IMR-90 (cell line): ENCODE measurements around the gene ETFA. TPM values are rescaled to one million over a fixed set of nuclear protein-coding genes. Genes with fewer than 3 reads are reported as not detected.

Experiments used
- ATAC-seq: fragments of 200-7000 bp; cut with Tn5 transposase; 2 replicates; pipeline ENCODE4 v1.9.1; 2020; ENCODE audit warnings: low read depth, mild to moderate bottlenecking, moderate library complexity
- BruUV-seq: library from RNA; stranded (reverse); fragments of 400-500 nt; replicated peaks from 2 replicates; lab custom pipeline; 2021; lab: Mats Ljungman, UMichigan
- CTCF ChIA-PET: fragments of 300-600 bp; formaldehyde crosslinking; extraction: SDS; loops from one replicate; lab custom pipeline; 2021; ENCODE audit warnings: antibody characterized with exemption; lab: Yijun Ruan, JAX
- POLR2A ChIA-PET: fragments of 300-600 bp; sonication (Branson Sonifier 250); formaldehyde crosslinking; loops from one replicate; lab custom pipeline; 2022; ENCODE audit warnings: antibody characterized with exemption; ENCODE audit not compliant: unreplicated experiment; lab: Charles Lee
- DNase-seq: peaks from one replicate; pipeline ENCODE4 v3.0.0; 2013
- H2AFZ ChIP-seq: replicated peaks from 2 replicates; pipeline ENCODE3; 2013; ENCODE audit warnings: low read length, mild to moderate bottlenecking; ENCODE audit not compliant: poor library complexity
- H2AK5ac ChIP-seq: 2 replicates; pipeline ENCODE4 v1.6.1; 2013; ENCODE audit warnings: low read depth, low read length, inconsistent platforms
- H2AK9ac ChIP-seq: replicated peaks from 2 replicates; pipeline ENCODE3; 2013; ENCODE audit warnings: mild to moderate bottlenecking, low read depth, low read length, moderate library complexity; ENCODE audit not compliant: poor library complexity
- H2BK120ac ChIP-seq: 2 replicates; pipeline ENCODE4 v1.6.1; 2013; ENCODE audit warnings: low read depth, low read length, inconsistent platforms
- H2BK15ac ChIP-seq: 3 replicates; pipeline ENCODE4 v1.6.1; 2013; ENCODE audit warnings: low read depth, low read length, inconsistent platforms
- H2BK20ac ChIP-seq: 2 replicates; pipeline ENCODE4 v1.6.1; 2013; ENCODE audit warnings: low read depth, mild to moderate bottlenecking, inconsistent platforms, low read length, moderate library complexity
- H2BK5ac ChIP-seq: 2 replicates; pipeline ENCODE4 v1.6.1; 2013; ENCODE audit warnings: mild to moderate bottlenecking, low read depth, low read length, inconsistent platforms; ENCODE audit not compliant: poor library complexity, severe bottlenecking
- H3K14ac ChIP-seq: replicated peaks from 2 replicates; pipeline ENCODE4 v1.6.1; 2013; ENCODE audit warnings: low read depth, low read length, inconsistent platforms
- H3K18ac ChIP-seq: 2 replicates; pipeline ENCODE4 v1.6.1; 2013; ENCODE audit warnings: low read depth, low read length, control low read depth
- H3K23ac ChIP-seq: 2 replicates; pipeline ENCODE4 v1.6.1; 2013; ENCODE audit warnings: low read depth, low read length, inconsistent platforms
- H3K27ac ChIP-seq: 2 replicates; pipeline ENCODE4 v1.5.1; 2013; ENCODE audit warnings: mild to moderate bottlenecking, control low read depth, low read length; ENCODE audit not compliant: insufficient read depth
- H3K27me3 ChIP-seq: 2 replicates; pipeline ENCODE4 v1.6.1; 2013; ENCODE audit warnings: low read length; ENCODE audit not compliant: control insufficient read depth, insufficient read depth
- H3K36me3 ChIP-seq: 2 replicates; pipeline ENCODE4 v1.6.1; 2013; ENCODE audit warnings: low read length, mixed read lengths; ENCODE audit not compliant: control insufficient read depth, insufficient read depth
- H3K4ac ChIP-seq: 2 replicates; pipeline ENCODE4 v1.6.1; 2013; ENCODE audit warnings: low read depth, low read length, inconsistent platforms
- H3K4me1 ChIP-seq: 2 replicates; pipeline ENCODE4 v1.6.1; 2013; ENCODE audit warnings: low read length, mixed read lengths; ENCODE audit not compliant: control insufficient read depth, insufficient read depth
- H3K4me2 ChIP-seq: 2 replicates; pipeline ENCODE4 v1.6.1; 2013; ENCODE audit warnings: low read depth, mild to moderate bottlenecking, control low read depth, low read length, moderate library complexity
- H3K4me3 ChIP-seq: 2 replicates; pipeline ENCODE4 v1.5.1; 2013; ENCODE audit warnings: low read depth, mild to moderate bottlenecking, control low read depth, low read length, moderate library complexity; ENCODE audit not compliant: insufficient read depth
- H3K56ac ChIP-seq: 2 replicates; pipeline ENCODE4 v1.6.1; 2013; ENCODE audit warnings: low read length, inconsistent platforms; ENCODE audit not compliant: insufficient read depth; ENCODE audit errors: extremely low read depth
- H3K79me1 ChIP-seq, 2 experiments: 2 replicates each; pipeline ENCODE4 v1.6.1; 2013; ENCODE audit warnings: low read length in 2 of 2, inconsistent platforms in 1 of 2, low read depth in 1 of 2
- H3K9ac ChIP-seq: 2 replicates; pipeline ENCODE4 v1.6.1; 2013; ENCODE audit warnings: low read depth, low read length, control low read depth
- H3K9me1 ChIP-seq: 2 replicates; pipeline ENCODE4 v1.6.1; 2013; ENCODE audit warnings: low read length, inconsistent platforms; ENCODE audit not compliant: insufficient read depth
- H3K9me3 ChIP-seq: 2 replicates; pipeline ENCODE4 v1.6.1; 2013; ENCODE audit warnings: low read length; ENCODE audit not compliant: control insufficient read depth, insufficient read depth
- H4K20me1 ChIP-seq: 2 replicates; pipeline ENCODE4 v1.6.1; 2013; ENCODE audit warnings: low read length, inconsistent platforms; ENCODE audit not compliant: insufficient read depth
- H4K5ac ChIP-seq: 2 replicates; pipeline ENCODE4 v1.6.1; 2013; ENCODE audit warnings: mild to moderate bottlenecking, low read depth, low read length, control low read depth
- H4K8ac ChIP-seq, 2 experiments: 2 replicates each; pipeline ENCODE4 v1.6.1; 2013; ENCODE audit warnings: low read depth in 2 of 2, low read length in 2 of 2, control low read depth in 1 of 2, inconsistent platforms in 1 of 2
- H4K91ac ChIP-seq: 2 replicates; pipeline ENCODE4 v1.6.1; 2013; ENCODE audit warnings: low read depth, low read length, inconsistent platforms; ENCODE audit not compliant: insufficient read depth
- BHLHE40 ChIP-seq: fragments of 150-350 bp; IDR thresholded peaks from 2 replicates; pipeline ENCODE4 v1.6.1; 2016; ENCODE audit warnings: mild to moderate bottlenecking, low read depth, low read length
- CEBPB ChIP-seq: IDR thresholded peaks from 2 replicates; pipeline ENCODE4 v1.6.1; 2012; ENCODE audit warnings: low read depth, low read length, improper control_type of control experiment
- CHD1 ChIP-seq: IDR thresholded peaks from 2 replicates; pipeline ENCODE4 v1.6.1; 2012; ENCODE audit warnings: low read depth, low read length, improper control_type of control experiment
- ELK1 ChIP-seq: fragments of 150-350 bp; IDR thresholded peaks from 2 replicates; pipeline ENCODE4 v1.6.1; 2016; ENCODE audit warnings: low read depth, mild to moderate bottlenecking, low read length, moderate library complexity, borderline replicate concordance
- FOS ChIP-seq: fragments of 150-350 bp; IDR thresholded peaks from 2 replicates; pipeline ENCODE4 v1.6.1; 2016; ENCODE audit warnings: low read depth, low read length
- MAFK ChIP-seq: IDR thresholded peaks from 2 replicates; pipeline ENCODE4 v1.6.1; 2012; ENCODE audit warnings: low read depth, low read length, improper control_type of control experiment
- MAZ ChIP-seq: IDR thresholded peaks from 2 replicates; pipeline ENCODE4 v1.6.1; 2012; ENCODE audit warnings: low read depth, mild to moderate bottlenecking, low read length, improper control_type of control experiment, moderate library complexity, borderline replicate concordance
- MXI1 ChIP-seq: IDR thresholded peaks from 2 replicates; pipeline ENCODE4 v1.6.1; 2012; ENCODE audit warnings: low read depth, mild to moderate bottlenecking, low read length, moderate library complexity, borderline replicate concordance
- NFE2L2 ChIP-seq: fragments of 150-350 bp; IDR thresholded peaks from 2 replicates; pipeline ENCODE4 v1.6.1; 2016; ENCODE audit warnings: low read depth, mild to moderate bottlenecking, low read length
- POLR2A ChIP-seq: IDR thresholded peaks from 2 replicates; pipeline ENCODE4 v1.6.1; 2012; ENCODE audit warnings: mild to moderate bottlenecking, low read depth, low read length
- RAD21 ChIP-seq: IDR thresholded peaks from 2 replicates; pipeline ENCODE4 v1.6.1; 2012; ENCODE audit warnings: low read length, improper control_type of control experiment
- RCOR1 ChIP-seq: IDR thresholded peaks from 2 replicates; pipeline ENCODE4 v1.6.1; 2012; ENCODE audit warnings: mild to moderate bottlenecking, low read length, improper control_type of control experiment; ENCODE audit not compliant: insufficient replicate concordance
- RFX5 ChIP-seq: IDR thresholded peaks from 2 replicates; pipeline ENCODE4 v1.8.0; 2012; ENCODE audit warnings: low read depth, mild to moderate bottlenecking, low read length, moderate library complexity
- SMC3 ChIP-seq: fragments of 150-350 bp; IDR thresholded peaks from 2 replicates; pipeline ENCODE4 v1.6.1; 2016; ENCODE audit warnings: low read depth, mild to moderate bottlenecking, antibody characterized with exemption, low read length, moderate library complexity
- WGBS, 2 experiments: methylation state at CpG; one replicate each; pipeline versions ENCODE4 v1.1.5 to v1.1.7; 2013; ENCODE audit warnings: missing lambda C conversion rate in 2 of 2; ENCODE audit not compliant: insufficient read length in 1 of 2; ENCODE audit errors: extremely low coverage in 2 of 2; 5-methylcytosine and 5-hydroxymethylcytosine counted together
- dilution Hi-C: fragments of 300-500 bp; cut with HindIII; formaldehyde crosslinking; loops from one replicate; pipeline ENCODE4 v1.14.3; 2018; ENCODE audit warnings: low sequenced_read_pairs; ENCODE audit not compliant: unreplicated experiment
- in situ Hi-C: fragments of 300-500 bp; cut with MboI; formaldehyde crosslinking; loops from 3 replicates; pipeline ENCODE4 v1.14.3; 2019; ENCODE audit warnings: low sequenced_read_pairs, inconsistent platforms, mixed read lengths
- intact Hi-C: fragments of 100-400 bp; cut with micrococcal nuclease; formaldehyde crosslinking; loops from 2 replicates; pipeline ENCODE4 v1.10.0; 2022
- polyA plus RNA-seq, 3 experiments: library from polyadenylated mRNA; depleted of rRNA; stranded (reverse); fragments of >200 nt; gene quantifications; 2 replicates each; pipeline ENCODE4 v1.2.3, GENCODE V29; 2012; ENCODE audit warnings: low replicate concordance in 1 of 3
- total RNA-seq: library from RNA; depleted of rRNA; stranded (reverse); fragments of >200 nt; gene quantifications from 2 replicates; pipeline ENCODE4 v1.2.3, GENCODE V29; 2012
- TF ChIP-seq, protein P1 (sequence below): conservative IDR thresholded peaks from 2 replicates; pipeline ENCODE4 v1.5.1; 2012; ENCODE audit warnings: mild to moderate bottlenecking, low read depth, low read length, improper control_type of control experiment
- TF ChIP-seq, protein P2 (sequence below): fragments of 150-350 bp; IDR thresholded peaks from 2 replicates; pipeline ENCODE4 v1.6.1; 2017; ENCODE audit warnings: mild to moderate bottlenecking, antibody characterized with exemption, low read length, low read depth

Gene ETFA
- total and polyA plus RNA-seq, 2 of the 4 experiments (the other 2 are of a cell fraction) = 115 to 172 TPM

DNA sequence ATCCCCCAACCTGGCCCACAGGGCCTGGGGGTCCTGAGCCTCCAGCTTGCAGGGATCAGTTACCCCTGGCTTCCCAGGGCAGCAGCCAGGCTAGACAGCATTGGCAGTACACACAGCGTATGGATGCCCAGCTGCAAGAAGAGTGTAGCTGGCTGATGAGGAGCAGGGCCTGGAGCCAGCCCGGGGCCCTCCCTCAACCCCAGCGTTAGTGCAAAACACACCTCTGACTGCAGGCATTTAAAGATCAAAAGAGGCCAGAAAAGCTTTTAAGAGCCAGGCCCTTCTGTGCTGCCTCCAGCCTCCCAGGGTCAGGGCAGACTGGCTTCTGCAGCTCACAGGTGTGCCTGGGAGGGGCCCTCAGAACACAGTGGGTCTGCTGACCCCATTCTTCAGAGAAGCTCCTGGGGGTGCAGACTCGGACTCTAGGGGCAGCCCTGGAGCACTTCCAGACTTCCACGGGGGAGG lies 110.6 kb downstream of the ETFA start:
- no peak overlapping the region for H3K9ac ChIP-seq
- H2AFZ ChIP-seq = no peak overlapping the region
- no peak overlapping the region for H4K8ac ChIP-seq
- CTCF ChIA-PET = interaction anchor here (0.5 kb wide), 1 partner anchor 111 kb away, joined by 3 read pairs; no protein-coding TSS in a partner anchor
- H4K91ac ChIP-seq = no peak overlapping the region
- H3K79me1 ChIP-seq = 0 out of 4 replicates have a peak, but pooled peaks cover 0 to 4% of the 10 kb centered on the region in 2 experiments
- peaks cover 10% of the 10 kb centered on the region for H4K20me1 ChIP-seq
- dilution Hi-C loops (no loop called here), in situ Hi-C loops (no loop called here), intact Hi-C loops (no loop called here)
- H3K36me3 ChIP-seq = peaks cover 1% of the 10 kb centered on the region; the same call in 1 of the 2 replicates
- ATAC-seq = no peak
- no peak overlapping the region for H4K5ac ChIP-seq
- no peak overlapping the region for H2BK5ac ChIP-seq
- POLR2A ChIA-PET = no interaction called here
- H3K4me2 ChIP-seq = no peak overlapping the region
- no peak overlapping the region for H3K4ac ChIP-seq
- H3K27ac ChIP-seq = no peak overlapping the region
- BruUV-seq = no TSS peak
- H2BK15ac ChIP-seq = no peak overlapping the region
- H3K18ac ChIP-seq = no peak overlapping the region
- H3K9me1 ChIP-seq = peaks cover 26% of the 10 kb centered on the region
- H2BK20ac ChIP-seq = no peak overlapping the region
- H2AK9ac ChIP-seq = no peak overlapping the region
- H2AK5ac ChIP-seq = no peak overlapping the region
- peaks cover 22% of the 10 kb centered on the region for H3K4me1 ChIP-seq
- H3K27me3 ChIP-seq = no peaks in the 10 kb centered on the region
- no peak overlapping the region for H3K23ac ChIP-seq
- H3K56ac ChIP-seq = no peak overlapping the region
- H2BK120ac ChIP-seq = no peak overlapping the region
- H3K9me3 ChIP-seq = no peaks in the 10 kb centered on the region
- no CpG with 5 or more reads among the region's 5 CpGs for WGBS, 2 experiments
- DNase-seq = no peak
- no peak overlapping the region for H3K4me3 ChIP-seq
- no peak overlapping the region for H3K14ac ChIP-seq
- TF ChIP-seq POLR2A (no peak), BHLHE40 (no peak), MAFK (no peak), FOS (no peak), MAZ (no peak), RCOR1 (no peak), RFX5 (no peak), ELK1 (no peak), RAD21 (no peak), CEBPB (no peak), MXI1 (no peak), SMC3 (no peak), NFE2L2 (no peak), CHD1 (no peak)
- TF ChIP-seq, protein P1, sequence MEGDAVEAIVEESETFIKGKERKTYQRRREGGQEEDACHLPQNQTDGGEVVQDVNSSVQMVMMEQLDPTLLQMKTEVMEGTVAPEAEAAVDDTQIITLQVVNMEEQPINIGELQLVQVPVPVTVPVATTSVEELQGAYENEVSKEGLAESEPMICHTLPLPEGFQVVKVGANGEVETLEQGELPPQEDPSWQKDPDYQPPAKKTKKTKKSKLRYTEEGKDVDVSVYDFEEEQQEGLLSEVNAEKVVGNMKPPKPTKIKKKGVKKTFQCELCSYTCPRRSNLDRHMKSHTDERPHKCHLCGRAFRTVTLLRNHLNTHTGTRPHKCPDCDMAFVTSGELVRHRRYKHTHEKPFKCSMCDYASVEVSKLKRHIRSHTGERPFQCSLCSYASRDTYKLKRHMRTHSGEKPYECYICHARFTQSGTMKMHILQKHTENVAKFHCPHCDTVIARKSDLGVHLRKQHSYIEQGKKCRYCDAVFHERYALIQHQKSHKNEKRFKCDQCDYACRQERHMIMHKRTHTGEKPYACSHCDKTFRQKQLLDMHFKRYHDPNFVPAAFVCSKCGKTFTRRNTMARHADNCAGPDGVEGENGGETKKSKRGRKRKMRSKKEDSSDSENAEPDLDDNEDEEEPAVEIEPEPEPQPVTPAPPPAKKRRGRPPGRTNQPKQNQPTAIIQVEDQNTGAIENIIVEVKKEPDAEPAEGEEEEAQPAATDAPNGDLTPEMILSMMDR = no peak
- TF ChIP-seq, protein P2, sequence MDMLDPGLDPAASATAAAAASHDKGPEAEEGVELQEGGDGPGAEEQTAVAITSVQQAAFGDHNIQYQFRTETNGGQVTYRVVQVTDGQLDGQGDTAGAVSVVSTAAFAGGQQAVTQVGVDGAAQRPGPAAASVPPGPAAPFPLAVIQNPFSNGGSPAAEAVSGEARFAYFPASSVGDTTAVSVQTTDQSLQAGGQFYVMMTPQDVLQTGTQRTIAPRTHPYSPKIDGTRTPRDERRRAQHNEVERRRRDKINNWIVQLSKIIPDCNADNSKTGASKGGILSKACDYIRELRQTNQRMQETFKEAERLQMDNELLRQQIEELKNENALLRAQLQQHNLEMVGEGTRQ = no peak
